Kidney (tissue), 14 donors: ENCODE data around the gene TNS2. TPM values are rescaled to one million over a fixed set of nuclear protein-coding genes. Genes with fewer than 3 reads are reported as not detected.

Experiments
- DNase-seq, 5 donors: peaks; one replicate each; pipeline ENCODE4 v3.0.0-alpha.2; 2013 to 2020
- FAIRE-seq: peaks from 2 replicates; lab custom pipeline; 2012; peaks lifted over from hg19 to GRCh38; lab: Jason Lieb, UNC
- H3K27ac ChIP-seq, 2 donors: one replicate each; pipeline ENCODE4 v1.7.0; 2013; ENCODE audit warnings: low read depth in 2 of 2, low read length in 2 of 2, inconsistent platforms in 1 of 2
- H3K27me3 ChIP-seq: one replicate; pipeline ENCODE4 v1.7.1; 2013; ENCODE audit warnings: low read length, inconsistent platforms; ENCODE audit not compliant: control insufficient read depth, insufficient read depth
- H3K36me3 ChIP-seq, 3 donors: one replicate each; pipeline versions ENCODE4 v1.7.0 to v1.7.1; 2013; ENCODE audit warnings: low read length in 3 of 3, control low read depth in 1 of 3, inconsistent platforms in 1 of 3; ENCODE audit not compliant: insufficient read depth in 3 of 3, control insufficient read depth in 2 of 3
- H3K4me1 ChIP-seq, 3 donors: one replicate each; pipeline versions ENCODE4 v1.7.0 to v1.7.1; 2013; ENCODE audit warnings: low read length in 3 of 3, inconsistent platforms in 1 of 3, low read depth in 1 of 3; ENCODE audit not compliant: control insufficient read depth in 2 of 3, insufficient read depth in 2 of 3
- H3K4me3 ChIP-seq, 3 donors: one replicate each; pipeline versions ENCODE4 v1.7.0 to v1.8.1; 2013; ENCODE audit warnings: low read length in 3 of 3, control low read depth in 1 of 3, inconsistent platforms in 1 of 3
- H3K9ac ChIP-seq, 3 donors: one replicate each; pipeline versions ENCODE4 v1.7.0 to v1.7.1; 2013; ENCODE audit warnings: low read length in 3 of 3, control low read depth in 1 of 3, inconsistent platforms in 1 of 3
- H3K9me3 ChIP-seq, 3 donors: one replicate each; pipeline versions ENCODE4 v1.7.0 to v1.7.1; 2013; ENCODE audit warnings: low read length in 3 of 3, control low read depth in 1 of 3, inconsistent platforms in 1 of 3; ENCODE audit not compliant: control insufficient read depth in 2 of 3, insufficient read depth in 1 of 3
- intact Hi-C: fragments of 100-400 bp; cut with DNase I; formaldehyde crosslinking; loops from one replicate; pipeline ENCODE4 v1.11.1; 2022
- polyA plus RNA-seq: library from polyadenylated mRNA; stranded (reverse); fragments of 350-450 nt; fragmentation: Illumina TruSeq; extraction: RNeasy Lipid Tissue Mini Kit (QIAGEN cat#74804); gene quantifications from one replicate; pipeline ENCODE4 v1.2.3, GENCODE V29; 2014; ENCODE audit warnings: low read depth, low replicate concordance; ENCODE audit not compliant: insufficient read depth
- total RNA-seq: library from RNA; stranded (reverse); fragmentation: NEBNext Ultra II Directional; extraction: Animal tissue kit (Norgen Biotek cat#: 25700); gene quantifications from one replicate; pipeline ENCODE4 v1.2.1, GENCODE V29; 2021
- TF ChIP-seq, protein P1 (sequence below): IDR thresholded peaks from 3 replicates; pipeline ENCODE4 v1.5.1; 2012; ENCODE audit warnings: mild to moderate bottlenecking, moderate library complexity, borderline replicate concordance; ENCODE audit not compliant: insufficient read depth; ENCODE audit errors: extremely low read depth
- donor health status: control.
- donor health status: control.
- donor health status: control.
- donor health status: control.
- donor health status: control.
- donor health status: DM: yes; HTN: yes; CAD: no.
- donor health status: Normal renal cell carcinoma (clear cell type).

The TNS2 gene
- total and polyA plus RNA-seq, 2 donors from 2014 or later = 90.1 to 179 TPM

DNA sequence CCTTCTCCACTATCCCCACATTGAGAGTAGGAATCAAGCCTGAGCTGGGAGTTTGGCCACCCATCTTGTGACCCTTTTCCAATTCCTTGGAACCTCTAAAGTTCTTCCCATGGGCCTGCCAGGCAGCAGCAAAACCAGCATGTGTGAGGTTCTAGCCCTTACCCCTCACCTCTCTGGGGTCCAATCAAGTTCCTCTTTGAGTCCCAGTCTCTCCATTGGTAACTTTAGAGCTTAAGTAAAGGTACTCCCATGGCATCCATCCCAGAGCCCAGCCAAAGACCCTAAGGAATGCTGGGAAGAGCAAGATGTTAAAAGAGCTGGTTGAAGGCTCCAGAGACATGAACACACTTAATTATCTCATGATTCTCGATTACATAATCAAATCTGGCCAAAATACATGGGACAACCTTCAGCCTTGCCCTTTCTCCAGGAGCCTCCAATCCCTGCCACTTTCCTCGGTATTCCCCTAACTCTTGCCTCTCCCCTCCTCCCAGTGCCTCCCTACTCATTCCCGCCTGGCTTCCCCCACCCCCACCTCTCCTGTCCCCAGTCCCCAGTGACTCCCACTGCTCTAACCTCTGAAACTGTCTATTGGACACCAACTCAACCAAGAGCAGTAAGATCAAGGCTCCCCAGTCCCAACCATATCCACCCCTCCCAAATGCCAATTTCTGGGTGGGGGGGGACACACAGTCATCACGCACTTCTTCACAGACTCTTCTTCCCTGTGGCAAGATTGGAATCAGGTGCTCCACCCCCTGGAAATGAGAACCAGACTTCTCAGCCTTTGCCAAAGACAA, 4.8 kb upstream of the TNS2 start:
- Histone ChIP-seq H3K4me3 (peak overlapping the region in 1 of 3 donors; percentile 96), H3K4me1 (peaks cover 7 to 45% (median 36%) of the 10 kb centered on the region in 3 donors), H3K27ac (peak overlapping the region; percentile 97 to 99), H3K36me3 (peaks cover 0 to 3% (median 2%) of the 10 kb centered on the region in 3 donors), H3K27me3 (no peaks in the 10 kb centered on the region), H3K9ac (peak overlapping the region in 1 of 3 donors; percentile 100), H3K9me3 (no peaks in the 10 kb centered on the region)
- FAIRE-seq = no peak
- peak in 2 of 5 donors; percentile 2 to 57 for DNase-seq
- intact Hi-C loops = no loop called here
- TF ChIP-seq, protein P1, sequence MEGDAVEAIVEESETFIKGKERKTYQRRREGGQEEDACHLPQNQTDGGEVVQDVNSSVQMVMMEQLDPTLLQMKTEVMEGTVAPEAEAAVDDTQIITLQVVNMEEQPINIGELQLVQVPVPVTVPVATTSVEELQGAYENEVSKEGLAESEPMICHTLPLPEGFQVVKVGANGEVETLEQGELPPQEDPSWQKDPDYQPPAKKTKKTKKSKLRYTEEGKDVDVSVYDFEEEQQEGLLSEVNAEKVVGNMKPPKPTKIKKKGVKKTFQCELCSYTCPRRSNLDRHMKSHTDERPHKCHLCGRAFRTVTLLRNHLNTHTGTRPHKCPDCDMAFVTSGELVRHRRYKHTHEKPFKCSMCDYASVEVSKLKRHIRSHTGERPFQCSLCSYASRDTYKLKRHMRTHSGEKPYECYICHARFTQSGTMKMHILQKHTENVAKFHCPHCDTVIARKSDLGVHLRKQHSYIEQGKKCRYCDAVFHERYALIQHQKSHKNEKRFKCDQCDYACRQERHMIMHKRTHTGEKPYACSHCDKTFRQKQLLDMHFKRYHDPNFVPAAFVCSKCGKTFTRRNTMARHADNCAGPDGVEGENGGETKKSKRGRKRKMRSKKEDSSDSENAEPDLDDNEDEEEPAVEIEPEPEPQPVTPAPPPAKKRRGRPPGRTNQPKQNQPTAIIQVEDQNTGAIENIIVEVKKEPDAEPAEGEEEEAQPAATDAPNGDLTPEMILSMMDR = no peak

- Histone ChIP-seq H3K9me3 (no peaks in the 10 kb centered on the region), H3K27ac (peak overlapping the region; percentile 97 to 99), H3K4me1 (peaks cover 7 to 51% (median 42%) of the 10 kb centered on the region in 3 donors), H3K36me3 (peaks cover 0 to 2% (median 0%) of the 10 kb centered on the region in 3 donors), H3K27me3 (no peaks in the 10 kb centered on the region), H3K9ac (peak overlapping the region in 2 of 3 donors; percentile 98 to 100), H3K4me3 (peak overlapping the region; percentile 24 to 98 (median 96))
- intact Hi-C loops = no loop called here
- DNase-seq (no peak), FAIRE-seq (no peak)
- TF ChIP-seq, protein P1 = no peak
Measured at GRCh38 chr12:53045696-53046045, 4.2 kb upstream of the TNS2 start.

DNA sequence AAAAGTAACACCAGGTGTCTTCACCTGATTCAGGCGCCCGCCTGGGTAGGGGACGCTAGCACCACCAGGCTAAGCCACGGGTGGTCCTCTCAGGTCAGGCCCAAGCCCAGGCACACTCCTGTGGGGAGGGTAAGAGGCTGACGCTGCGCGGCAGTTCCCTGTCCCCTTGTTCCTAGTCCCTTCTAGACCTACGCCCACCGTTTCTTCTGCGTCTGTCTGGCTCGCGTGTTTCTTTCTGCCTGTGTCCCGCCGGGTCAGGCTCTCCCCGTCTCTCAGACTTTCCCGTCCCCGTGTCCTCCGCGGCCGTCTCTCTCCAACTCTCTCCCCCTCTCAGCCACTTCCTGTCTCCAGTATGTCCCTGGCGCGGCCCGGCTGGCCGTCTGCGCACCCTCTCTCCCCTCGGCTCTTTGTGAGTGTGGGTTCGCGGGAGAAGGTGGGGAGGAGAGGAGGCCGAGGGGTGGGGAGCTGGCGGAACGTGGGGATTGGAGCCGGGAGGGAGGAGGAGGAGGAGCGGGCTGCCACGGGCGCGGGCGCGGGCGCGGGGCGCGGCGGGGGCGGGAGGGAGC, 3.1 kb upstream of the TNS2 start:
- DNase-seq (peak; percentile 86 to 97 (median 92)), FAIRE-seq (no peak)
- H3K9me3 ChIP-seq = no peaks in the 10 kb centered on the region
- intact Hi-C loops = no loop called here
- no peaks in the 10 kb centered on the region for H3K27me3 ChIP-seq
- peaks cover 12 to 61% (median 52%) of the 10 kb centered on the region in 3 donors for H3K4me1 ChIP-seq
- TF ChIP-seq, protein P1 = no peak
- H3K9ac ChIP-seq = peak overlapping the region; percentile 80 to 100 (median 98)
- H3K36me3 ChIP-seq = peaks cover under 1 to 2% (median under 1%) of the 10 kb centered on the region in 3 donors
- H3K27ac ChIP-seq = peak overlapping the region; percentile 97 to 99
- H3K4me3 ChIP-seq = peak overlapping the region; percentile 84 to 98 (median 96)
